ENCODE measurements around the gene ABCC8.

DNA sequence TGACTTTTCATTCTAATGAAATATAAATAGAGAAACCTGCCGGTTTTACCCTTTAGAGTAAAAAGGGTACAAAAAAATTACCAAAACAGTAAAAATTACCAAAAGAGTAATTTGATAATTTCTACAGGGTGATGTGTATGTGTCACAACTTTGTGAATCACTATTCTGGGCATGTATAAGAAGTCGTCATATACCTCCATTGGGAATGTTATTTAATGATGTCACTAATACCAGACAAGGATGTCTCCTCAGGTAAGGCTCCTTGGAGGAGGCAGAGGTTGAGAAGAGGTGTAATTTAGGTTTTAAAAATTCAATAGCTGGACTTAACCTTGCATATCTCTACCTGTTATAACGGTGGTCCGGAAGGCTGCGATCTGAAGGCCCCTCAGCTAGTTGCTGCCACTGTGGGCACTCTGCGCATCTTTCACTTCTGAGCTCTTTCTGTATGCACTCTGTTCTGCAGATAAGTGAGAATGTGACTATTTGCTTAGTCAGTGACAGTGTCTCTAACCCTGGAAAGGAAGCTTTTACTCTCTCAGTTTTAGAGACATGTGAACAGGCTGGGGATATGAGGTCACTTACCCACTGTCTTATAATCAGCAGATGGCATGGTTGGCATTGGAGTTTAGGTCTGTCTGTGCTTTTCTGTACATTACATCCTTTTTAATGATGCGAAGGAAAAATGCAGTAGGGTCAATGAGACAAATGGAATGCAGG, 126.0 kb downstream of the ABCC8 start:
- TF ChIP-seq, protein P1, sequence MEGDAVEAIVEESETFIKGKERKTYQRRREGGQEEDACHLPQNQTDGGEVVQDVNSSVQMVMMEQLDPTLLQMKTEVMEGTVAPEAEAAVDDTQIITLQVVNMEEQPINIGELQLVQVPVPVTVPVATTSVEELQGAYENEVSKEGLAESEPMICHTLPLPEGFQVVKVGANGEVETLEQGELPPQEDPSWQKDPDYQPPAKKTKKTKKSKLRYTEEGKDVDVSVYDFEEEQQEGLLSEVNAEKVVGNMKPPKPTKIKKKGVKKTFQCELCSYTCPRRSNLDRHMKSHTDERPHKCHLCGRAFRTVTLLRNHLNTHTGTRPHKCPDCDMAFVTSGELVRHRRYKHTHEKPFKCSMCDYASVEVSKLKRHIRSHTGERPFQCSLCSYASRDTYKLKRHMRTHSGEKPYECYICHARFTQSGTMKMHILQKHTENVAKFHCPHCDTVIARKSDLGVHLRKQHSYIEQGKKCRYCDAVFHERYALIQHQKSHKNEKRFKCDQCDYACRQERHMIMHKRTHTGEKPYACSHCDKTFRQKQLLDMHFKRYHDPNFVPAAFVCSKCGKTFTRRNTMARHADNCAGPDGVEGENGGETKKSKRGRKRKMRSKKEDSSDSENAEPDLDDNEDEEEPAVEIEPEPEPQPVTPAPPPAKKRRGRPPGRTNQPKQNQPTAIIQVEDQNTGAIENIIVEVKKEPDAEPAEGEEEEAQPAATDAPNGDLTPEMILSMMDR (conservative IDR thresholded peaks at IDR 0.05): no peak
- TF ChIP-seq EZH2 (IDR thresholded peaks at IDR 0.05; ENCODE audit: low read depth): no peak
